Measurements from ENCODE around the gene LETM1.

The LETM1 gene

DNA sequence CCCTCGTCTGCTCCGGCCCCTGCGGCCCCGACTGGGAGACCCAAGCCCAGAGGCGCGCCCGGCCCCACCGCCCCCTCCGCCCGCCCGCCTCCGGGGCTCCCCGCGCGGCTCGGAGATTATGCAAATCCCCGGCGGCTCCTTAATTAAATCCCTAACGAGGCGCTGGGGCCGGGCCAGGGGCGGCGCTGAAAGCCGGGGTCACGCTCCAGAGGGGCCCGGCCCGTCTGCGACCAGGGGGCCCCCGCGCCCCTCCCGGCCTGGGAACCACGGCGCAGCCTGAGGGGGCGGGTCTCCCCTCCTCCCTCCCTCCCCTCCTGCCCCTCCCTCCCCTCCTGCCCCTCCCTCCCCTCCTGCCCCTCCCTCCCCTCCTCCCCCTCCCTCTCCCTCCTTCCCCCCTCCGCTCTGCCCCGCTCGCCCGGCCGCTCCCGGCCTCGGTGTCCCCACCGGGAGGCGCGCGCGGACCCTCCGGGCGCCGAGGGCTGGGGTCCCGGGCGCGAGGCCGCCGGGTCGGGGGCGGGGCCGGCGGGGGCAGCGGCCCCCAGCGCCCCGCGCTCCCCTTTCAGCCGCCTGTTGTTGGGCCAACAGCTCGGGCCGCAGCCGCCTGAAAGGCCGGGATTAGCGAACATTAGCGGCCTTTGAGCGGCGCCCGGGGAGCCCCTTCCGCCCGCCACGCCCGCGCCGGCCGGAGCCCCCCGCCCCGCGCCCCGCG, 88.7 kb downstream of the LETM1 start:
- Histone ChIP-seq H3K4me2 (ENCODE audit: insufficient read depth, low read length, poor library complexity, severe bottlenecking) (peak overlapping the region; percentile 66), H3K9ac (ENCODE audit: low read depth, low read length, poor library complexity) (no peak overlapping the region), H3K27ac (replicated peaks; ENCODE audit: low read length) (no peak overlapping the region), H2BK12ac (ENCODE audit: low read length) (no peak overlapping the region), H2AFZ (ENCODE audit: low read length) (peak overlapping the region; percentile 79), H3K4ac (ENCODE audit: low read length) (no peak overlapping the region), H4K91ac (ENCODE audit: low read depth, low read length, poor library complexity) (no peak overlapping the region), H2BK120ac (ENCODE audit: low read depth, low read length) (peak overlapping the region; percentile 41), H3K18ac (ENCODE audit: low read length) (peak overlapping the region; percentile 92), H3K27me3 (ENCODE audit: control insufficient read depth in 3 of 3, insufficient read depth in 3 of 3, low read depth in 1 of 3, low read length in 3 of 3) (peaks cover 0 to 54% (median 49%) of the 10 kb centered on the region in 3 experiments), H3K14ac (ENCODE audit: low read length) (no peak overlapping the region), H2BK15ac (ENCODE audit: low read length) (no peak overlapping the region), H3K4me1 (ENCODE audit: control insufficient read depth in 2 of 2, insufficient read depth in 1 of 2, low read depth in 1 of 2, low read length in 2 of 2) (peaks cover 44 to 64% of the 10 kb centered on the region in 2 donors), H3K23ac (ENCODE audit: low read depth, low read length, poor library complexity) (no peak overlapping the region), H2AK5ac (ENCODE audit: low read depth, low read length) (no peak overlapping the region), H2BK5ac (ENCODE audit: low read length) (peak overlapping the region; percentile 2), H4K8ac (ENCODE audit: low read depth, low read length) (no peak overlapping the region), H3K9me3 (replicated peaks in 1 of 2; ENCODE audit: control insufficient read depth in 2 of 2, insufficient read depth in 1 of 2, low read depth in 1 of 2, low read length in 2 of 2) (no peaks in the 10 kb centered on the region), H3K4me3 (ENCODE audit: low read length in 2 of 2) (peak overlapping the region in 1 of 2 donors; percentile 47), H3K36me3 (replicated peaks in 1 of 2; ENCODE audit: control insufficient read depth in 2 of 2, insufficient read depth in 2 of 2, low read length in 2 of 2) (no peaks in the 10 kb centered on the region), H3K79me1 (ENCODE audit: low read depth, low read length) (peaks cover 2% of the 10 kb centered on the region)
- no CpG with 5 or more reads among the region's 84 CpGs for WGBS, 2 donors (ENCODE audit: extremely low coverage in 2 of 2, insufficient read length in 2 of 2, insufficient replicate concordance in 1 of 2)
- peak; percentile 83 for DNase-seq (ENCODE audit: low spot score)

DNA sequence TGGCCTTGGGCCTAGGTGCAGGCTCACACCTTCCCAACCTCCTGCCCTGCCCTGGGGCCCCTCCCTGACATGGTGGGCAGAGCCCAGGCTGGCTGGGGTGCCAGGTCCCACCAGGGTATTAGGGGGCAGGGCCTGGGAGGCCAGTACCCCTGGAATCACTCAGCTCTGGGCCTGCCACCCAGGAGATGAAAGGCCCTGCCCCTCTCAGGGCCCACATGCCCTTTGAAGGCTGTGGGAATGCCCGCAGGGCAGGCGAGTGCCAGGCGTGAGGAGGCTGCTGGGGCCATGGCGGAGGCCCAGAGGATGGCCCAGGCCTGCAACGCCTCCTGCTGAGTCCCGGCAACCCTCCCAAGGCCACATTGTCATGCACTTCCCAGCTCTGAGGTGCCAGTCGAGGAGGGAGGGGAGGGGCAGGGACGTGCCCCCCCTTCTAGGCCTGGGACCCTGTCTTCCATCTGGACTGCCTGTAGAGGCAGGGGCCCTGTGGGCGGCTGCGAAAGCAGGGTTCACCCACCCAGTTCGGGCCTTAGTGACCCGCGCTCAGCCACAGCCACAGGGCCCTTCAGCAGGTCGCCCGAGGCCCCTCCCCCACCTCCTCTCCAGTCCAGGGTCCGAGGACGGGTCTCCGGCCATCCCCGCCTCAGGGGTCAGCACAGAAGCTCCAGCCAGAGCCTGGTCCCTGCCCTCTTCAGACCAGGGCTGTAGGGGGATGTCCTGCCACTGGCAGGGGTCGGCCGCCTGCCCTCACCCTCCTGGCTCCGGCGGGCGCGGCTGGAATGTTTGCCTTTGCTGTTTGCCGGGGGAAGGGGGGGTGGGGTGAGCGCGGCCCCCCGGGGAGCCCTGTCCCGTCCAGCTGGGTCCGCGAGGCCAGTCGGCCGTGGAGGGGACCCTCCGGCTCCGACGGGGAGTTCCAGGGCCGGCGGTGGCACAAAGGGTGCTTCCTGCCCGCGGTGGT, 89.6 kb downstream of the LETM1 start:
- H3K9me3 ChIP-seq (replicated peaks in 1 of 2; ENCODE audit: control insufficient read depth in 2 of 2, insufficient read depth in 1 of 2, low read depth in 1 of 2, low read length in 2 of 2): no peaks in the 10 kb centered on the region
- peak overlapping the region; percentile 92 for H3K18ac ChIP-seq (ENCODE audit: low read length)
- H2BK120ac ChIP-seq (ENCODE audit: low read depth, low read length): no peak overlapping the region
- H2BK15ac ChIP-seq (ENCODE audit: low read length): peak overlapping the region; percentile 60
- peaks cover 2% of the 10 kb centered on the region for H3K79me1 ChIP-seq (ENCODE audit: low read depth, low read length)
- no peak overlapping the region for H3K14ac ChIP-seq (ENCODE audit: low read length)
- peaks cover 40 to 56% of the 10 kb centered on the region in 2 donors for H3K4me1 ChIP-seq (ENCODE audit: control insufficient read depth in 2 of 2, insufficient read depth in 1 of 2, low read depth in 1 of 2, low read length in 2 of 2)
- WGBS, 2 donors (ENCODE audit: extremely low coverage in 2 of 2, insufficient read length in 2 of 2, insufficient replicate concordance in 1 of 2): no CpG with 5 or more reads among the region's 41 CpGs
- H3K9ac ChIP-seq (ENCODE audit: low read depth, low read length, poor library complexity): peak overlapping the region; percentile 79
- H3K4me2 ChIP-seq (ENCODE audit: insufficient read depth, low read length, poor library complexity, severe bottlenecking): peak overlapping the region; percentile 66
- peak overlapping the region; percentile 79 for H2AFZ ChIP-seq (ENCODE audit: low read length)
- H3K4ac ChIP-seq (ENCODE audit: low read length): no peak overlapping the region
- H3K27me3 ChIP-seq (ENCODE audit: control insufficient read depth in 3 of 3, insufficient read depth in 3 of 3, low read depth in 1 of 3, low read length in 3 of 3): peaks cover 0 to 53% (median 51%) of the 10 kb centered on the region in 3 experiments
- no peak overlapping the region for H4K8ac ChIP-seq (ENCODE audit: low read depth, low read length)
- peak overlapping the region; percentile 85 for H2AK5ac ChIP-seq (ENCODE audit: low read depth, low read length)
- peak overlapping the region; percentile 34 for H3K23ac ChIP-seq (ENCODE audit: low read depth, low read length, poor library complexity)
- no peak overlapping the region for H4K91ac ChIP-seq (ENCODE audit: low read depth, low read length, poor library complexity)
- DNase-seq (ENCODE audit: low spot score): peak; percentile 62
- H3K4me3 ChIP-seq (ENCODE audit: low read length in 2 of 2): peak overlapping the region; percentile 5 to 31
- H3K36me3 ChIP-seq (replicated peaks in 1 of 2; ENCODE audit: control insufficient read depth in 2 of 2, insufficient read depth in 2 of 2, low read length in 2 of 2): no peaks in the 10 kb centered on the region
- peak overlapping the region; percentile 2 for H2BK5ac ChIP-seq (ENCODE audit: low read length)
- no peak overlapping the region for H2BK12ac ChIP-seq (ENCODE audit: low read length)
- no peak overlapping the region for H3K27ac ChIP-seq (replicated peaks; ENCODE audit: low read length)

DNA sequence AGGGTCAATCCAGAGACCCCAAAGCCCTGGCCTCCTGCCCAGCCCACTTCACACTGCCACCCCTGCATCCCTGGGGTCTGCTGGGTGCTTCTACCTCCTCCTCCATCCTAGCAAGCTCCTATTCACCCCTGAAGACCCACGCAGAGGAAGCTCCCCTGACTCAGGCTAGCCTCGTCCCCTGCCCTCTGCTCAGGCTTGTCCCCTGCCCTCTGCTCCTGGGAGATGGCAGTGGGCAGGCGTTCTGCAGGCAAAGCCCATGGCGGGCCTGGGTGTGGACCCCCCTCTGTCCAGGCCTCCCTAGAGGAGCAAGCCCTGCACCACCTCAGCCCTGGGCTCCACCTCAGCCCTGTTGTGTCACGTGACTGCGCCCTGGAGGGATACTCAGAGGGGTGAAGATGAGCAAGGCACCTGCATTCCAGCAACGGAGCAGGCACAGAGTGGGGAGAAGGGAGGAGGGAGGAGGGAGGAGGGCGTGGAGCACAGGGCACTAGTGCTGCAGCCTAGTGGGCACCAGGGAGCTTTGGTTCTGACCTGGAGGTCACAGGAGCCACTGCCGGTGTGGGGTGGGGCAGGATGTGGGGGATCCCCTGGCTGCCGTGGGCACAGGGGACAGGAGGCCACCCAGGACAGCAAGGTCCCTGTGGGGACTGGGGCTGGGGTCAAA, 90.4 kb downstream of the LETM1 start:
- Histone ChIP-seq H3K4me2 (ENCODE audit: insufficient read depth, low read length, poor library complexity, severe bottlenecking) (no peak overlapping the region), H3K18ac (ENCODE audit: low read length) (peak overlapping the region; percentile 92), H2AFZ (ENCODE audit: low read length) (no peak overlapping the region), H3K14ac (ENCODE audit: low read length) (no peak overlapping the region), H3K79me1 (ENCODE audit: low read depth, low read length) (peaks cover 2% of the 10 kb centered on the region), H3K4ac (ENCODE audit: low read length) (no peak overlapping the region), H3K36me3 (replicated peaks in 1 of 2; ENCODE audit: control insufficient read depth in 2 of 2, insufficient read depth in 2 of 2, low read length in 2 of 2) (no peaks in the 10 kb centered on the region), H3K9ac (ENCODE audit: low read depth, low read length, poor library complexity) (peak overlapping the region; percentile 50), H3K4me1 (ENCODE audit: control insufficient read depth in 2 of 2, insufficient read depth in 1 of 2, low read depth in 1 of 2, low read length in 2 of 2) (peaks cover 35 to 54% of the 10 kb centered on the region in 2 donors), H2BK5ac (ENCODE audit: low read length) (no peak overlapping the region), H3K23ac (ENCODE audit: low read depth, low read length, poor library complexity) (peak overlapping the region; percentile 34), H2AK5ac (ENCODE audit: low read depth, low read length) (peak overlapping the region; percentile 85), H3K9me3 (replicated peaks in 1 of 2; ENCODE audit: control insufficient read depth in 2 of 2, insufficient read depth in 1 of 2, low read depth in 1 of 2, low read length in 2 of 2) (no peaks in the 10 kb centered on the region), H3K27ac (replicated peaks; ENCODE audit: low read length) (no peak overlapping the region), H3K27me3 (ENCODE audit: control insufficient read depth in 3 of 3, insufficient read depth in 3 of 3, low read depth in 1 of 3, low read length in 3 of 3) (peaks cover 0 to 51% (median 50%) of the 10 kb centered on the region in 3 experiments), H2BK120ac (ENCODE audit: low read depth, low read length) (peak overlapping the region; percentile 31), H4K8ac (ENCODE audit: low read depth, low read length) (no peak overlapping the region), H4K91ac (ENCODE audit: low read depth, low read length, poor library complexity) (peak overlapping the region; percentile 24), H2BK15ac (ENCODE audit: low read length) (peak overlapping the region; percentile 60), H3K4me3 (ENCODE audit: low read length in 2 of 2) (peak overlapping the region in 1 of 2 donors; percentile 5), H2BK12ac (ENCODE audit: low read length) (no peak overlapping the region)
- DNase-seq (ENCODE audit: low spot score): no peak
- WGBS, 2 donors (ENCODE audit: extremely low coverage in 2 of 2, insufficient read length in 2 of 2, insufficient replicate concordance in 1 of 2): no CpG with 5 or more reads among the region's 10 CpGs

All from neuronal stem cell (in vitro differentiated cells).